Ovary (tissue), 9 donors: ENCODE results near the gene LGALS3BP. TPM values are rescaled to one million over a fixed set of nuclear protein-coding genes. Genes with fewer than 3 reads are reported as not detected.
"Not testable (repeated sequence)": the region's sequence is repeated elsewhere in the genome, so short reads cannot be mapped to it uniquely, and the experiment has no call there.

ENCODE experiments used
- DNase-seq, 5 donors: peaks; one replicate each; pipeline ENCODE4 v3.0.0-alpha.2; 2019 to 2020
- H3K27ac ChIP-seq, 2 donors: fragments of 200-600 bp; one replicate each; pipeline versions ENCODE4 v1.5.1 to v1.8.0; 2019 to 2022
- H3K27me3 ChIP-seq: fragments of 200-600 bp; one replicate; pipeline ENCODE4 v1.8.0; 2022
- H3K36me3 ChIP-seq: fragments of 200-600 bp; sonication (generic); one replicate; pipeline ENCODE4 v1.5.1; 2019
- H3K4me1 ChIP-seq: one replicate; pipeline ENCODE4 v1.8.1; 2013; ENCODE audit warnings: mild to moderate bottlenecking, moderate library complexity; ENCODE audit not compliant: insufficient read depth
- H3K4me3 ChIP-seq: fragments of 200-600 bp; sonication (generic); one replicate; pipeline ENCODE4 v1.5.1; 2017
- H3K9me3 ChIP-seq, 2 donors: fragments of 200-600 bp in 1 of 2; sonication (generic) in 1 of 2; one replicate each; pipeline versions ENCODE4 v1.5.1 to v1.8.1; 2013 to 2019; ENCODE audit warnings: mild to moderate bottlenecking in 1 of 2, moderate library complexity in 1 of 2
- CTCF ChIP-seq, 3 donors: fragments of 450-650 bp in 2 of 3; fragments of 200-600 bp in 1 of 3; IDR thresholded peaks; one replicate each; pipeline versions ENCODE4 v1.5.1 to v1.8.0; 2016 to 2022; ENCODE audit warnings: antibody characterized with exemption in 3 of 3, mild to moderate bottlenecking in 1 of 3
- EP300 ChIP-seq: sonication (generic); formaldehyde crosslinking; IDR thresholded peaks from one replicate; pipeline ENCODE4 v1.6.1; 2017; ENCODE audit warnings: antibody characterized with exemption
- POLR2A ChIP-seq: fragments of 450-650 bp; IDR thresholded peaks from one replicate; pipeline ENCODE4 v1.6.1; 2017; ENCODE audit warnings: antibody characterized with exemption, mild to moderate bottlenecking, moderate library complexity
- WGBS, 3 donors: extraction: QIAGEN DNeasy Blood & Tissue Kit in 1 of 3; methylation state at CpG; one replicate each; pipeline versions ENCODE4 v1.1.5 to v1.1.7; 2013 to 2017; 5-methylcytosine and 5-hydroxymethylcytosine counted together
- intact Hi-C, 4 donors: fragments of 100-400 bp; cut with DNase I; formaldehyde crosslinking; loops; one replicate each; pipeline versions ENCODE4 v1.11.0 to v1.15.1; 2022 to 2023
- polyA plus RNA-seq, 2 donors: library from polyadenylated mRNA; stranded (reverse); fragments of 200-250 nt in 1 of 2; fragments of 350-450 nt in 1 of 2; fragmentation: Illumina TruSeq in 1 of 2; extraction: RNeasy Lipid Tissue Mini Kit (QIAGEN cat#74804) in 1 of 2; gene quantifications; one replicate each; pipeline ENCODE4 v1.2.3, GENCODE V29; 2013 to 2014
- total RNA-seq, 7 donors: library from RNA; depleted of rRNA in 2 of 7; stranded (reverse); fragments of >200 nt in 2 of 7; fragmentation: NEBNext Ultra II Directional in 3 of 7; extraction: Animal tissue kit (Norgen Biotek cat#: 25700) in 3 of 7; gene quantifications; one replicate each; pipeline versions ENCODE4 v1.1.0 to v1.2.4, GENCODE V29; 2016 to 2023
- donor health status: DM: no; HTN: no; CAD: no; lungs with moderate emphysema.
- donor health status: DM: no; HTN: no; CAD: no.
- donor health status: Bipolar disorder and iron deficiency.
- donor health status: DM: yes; HTN: yes; CAD: no.
- donor health status: DM: no; HTN: no; CAD: no.
- donor health status: DM: yes; HTN: yes; CAD: no.

LGALS3BP gene
- total and polyA plus RNA-seq, 9 donors: 191 to 584 (median 250) TPM

DNA sequence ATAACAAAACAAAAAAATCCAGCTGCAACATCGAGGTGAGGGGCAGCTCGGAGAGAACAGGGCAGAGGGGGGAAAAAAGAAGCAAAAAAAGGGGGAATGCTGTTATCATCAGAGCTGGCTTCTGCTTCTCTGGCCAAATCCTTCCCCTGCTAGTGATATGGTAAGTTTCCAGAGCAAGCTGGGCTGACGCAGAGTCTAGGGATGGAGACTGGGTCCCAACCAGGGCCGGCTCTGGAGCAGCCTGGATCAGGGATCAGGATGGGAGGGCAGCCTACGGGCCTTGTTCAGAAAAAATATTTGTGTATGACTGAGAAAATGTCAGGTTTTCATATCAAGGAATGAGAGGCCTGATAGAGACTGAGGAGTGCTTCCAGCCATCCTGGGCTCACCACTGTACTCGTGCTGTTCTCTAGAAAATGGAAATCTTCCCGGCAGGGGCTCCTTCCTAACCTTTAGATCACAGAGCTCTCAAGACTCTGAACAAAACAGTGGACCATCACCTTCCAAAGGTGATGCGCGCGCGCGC is 43.5 kb upstream of the LGALS3BP start:
- Histone ChIP-seq H3K27ac (peak overlapping the region; percentile 40 to 49), H3K4me1 (peaks cover 34% of the 10 kb centered on the region), H3K4me3 (no peak overlapping the region), H3K27me3 (no peaks in the 10 kb centered on the region), H3K36me3 (no peaks in the 10 kb centered on the region), H3K9me3 (no peaks in the 10 kb centered on the region)
- peak in 3 of 5 donors; percentile 26 to 51 (median 44) for DNase-seq
- 33 to 53% (median 40%) methylated on average over 12 of the region's 12 CpGs for WGBS, 3 donors
- intact Hi-C loops: loop anchor here in 1 of 4 donors (10.0 kb wide), 1 partner anchor 372 kb away; no protein-coding TSS in a partner anchor
- TF ChIP-seq CTCF (IDR thresholded peaks at IDR 0.05) (no peak), EP300 (no peak), POLR2A (no peak)

DNA sequence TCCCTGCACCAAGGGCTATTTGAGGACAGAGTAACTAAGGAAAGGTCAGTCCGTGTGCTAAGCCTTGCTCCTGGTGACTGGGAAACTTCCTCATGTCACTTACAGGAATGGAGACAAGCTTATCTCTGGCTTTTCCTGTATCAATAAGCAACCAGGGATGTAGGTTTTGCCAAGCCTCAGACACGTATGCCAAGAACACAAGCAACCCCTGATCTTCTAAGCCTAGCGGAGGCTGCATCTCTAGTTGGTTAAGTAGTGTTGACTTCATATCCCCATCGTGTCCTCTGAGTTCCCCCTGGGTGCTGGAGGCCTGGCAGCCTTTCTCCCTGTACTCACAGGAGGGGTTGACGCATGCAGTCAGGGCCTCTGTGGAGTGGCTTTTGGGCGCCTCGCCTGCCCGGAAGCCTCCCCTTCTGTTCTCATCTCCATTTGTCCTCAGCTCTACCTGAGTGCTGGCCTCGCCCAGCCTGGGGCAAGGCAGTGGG is 42.8 kb upstream of the LGALS3BP start:
- no peaks in the 10 kb centered on the region for H3K36me3 ChIP-seq
- H3K9me3 ChIP-seq: no peaks in the 10 kb centered on the region
- no peak overlapping the region for H3K4me3 ChIP-seq
- H3K27me3 ChIP-seq: no peaks in the 10 kb centered on the region
- DNase-seq: peak in 4 of 5 donors; percentile 42 to 59 (median 46)
- H3K27ac ChIP-seq: peak overlapping the region; percentile 40 to 49
- intact Hi-C loops: loop anchor here in 1 of 4 donors (10.0 kb wide), 1 partner anchor 372 kb away; no protein-coding TSS in a partner anchor
- WGBS, 3 donors: 51 to 64% (median 62%) methylated on average over 9 of the region's 9 CpGs
- TF ChIP-seq POLR2A (no peak), EP300 (peak; percentile 83)
- H3K4me1 ChIP-seq: peaks cover 27% of the 10 kb centered on the region

- H3K36me3 ChIP-seq, H3K9me3 ChIP-seq, H3K4me3 ChIP-seq, H3K27me3 ChIP-seq, H3K27ac ChIP-seq: not testable (repeated sequence)
- 95 to 98% (median 98%) methylated on average over 2 of the region's 2 CpGs for WGBS, 3 donors
- DNase-seq: peak in 3 of 5 donors; percentile 10 to 19 (median 11)
- intact Hi-C loops: loop anchor here in 2 of 4 donors (2.0 to 10.0 kb wide), 2 partner anchors 21 to 373 kb away; no protein-coding TSS in a partner anchor
- H3K4me1 ChIP-seq: peaks cover 20% of the 10 kb centered on the region
Measured at GRCh38 chr17:79021929-79022328, 42.2 kb upstream of the LGALS3BP start.

DNA sequence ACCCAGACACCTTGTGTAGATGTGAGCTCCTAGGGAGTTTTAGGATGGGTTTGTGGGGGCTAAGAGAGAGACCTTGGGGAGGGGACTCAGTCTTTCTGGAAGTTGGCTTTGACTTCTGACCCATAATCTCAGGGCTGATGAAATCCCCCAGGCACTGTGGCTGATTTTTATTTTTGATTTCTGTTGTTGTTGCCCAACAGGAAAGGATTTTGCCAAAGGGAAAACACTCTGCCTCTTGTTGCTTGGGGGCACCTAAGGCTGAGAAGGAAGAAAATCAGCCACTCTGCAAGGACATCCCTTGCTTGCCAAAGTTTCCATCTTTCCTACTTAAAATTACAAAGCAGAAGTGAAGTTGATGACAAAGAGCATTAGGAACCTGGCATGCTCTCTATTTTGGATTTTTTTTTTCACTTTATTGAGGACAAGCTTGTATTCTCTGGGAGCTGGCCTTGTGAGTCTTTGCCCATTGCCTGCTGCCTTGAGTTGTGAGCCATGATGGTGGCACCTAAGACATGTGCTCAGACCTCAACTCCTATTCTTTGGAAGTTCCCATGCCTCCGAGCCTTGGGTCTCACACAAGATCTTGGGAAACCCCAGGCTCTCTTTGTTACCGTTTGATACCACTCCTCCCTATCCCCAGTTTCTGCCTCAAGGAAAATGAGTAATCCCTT is 41.0 kb upstream of the LGALS3BP start:
- Histone ChIP-seq H3K27ac (peak overlapping the region in 1 of 2 donors; percentile 28), H3K4me3 (no peak overlapping the region), H3K36me3 (no peaks in the 10 kb centered on the region), H3K4me1 (peaks cover 11% of the 10 kb centered on the region), H3K27me3 (no peaks in the 10 kb centered on the region), H3K9me3 (no peaks in the 10 kb centered on the region)
- peak in 2 of 5 donors; percentile 6 to 9 for DNase-seq
- intact Hi-C loops: loop anchor here in 2 of 4 donors (2.0 to 10.0 kb wide), 2 partner anchors 22 to 374 kb away; no protein-coding TSS in a partner anchor
- 56 to 70% (median 66%) methylated on average over 2 of the region's 2 CpGs for WGBS, 3 donors
- TF ChIP-seq POLR2A: no peak
- TF ChIP-seq CTCF (IDR thresholded peaks at IDR 0.05): no peak
- TF ChIP-seq EP300: no peak

DNA sequence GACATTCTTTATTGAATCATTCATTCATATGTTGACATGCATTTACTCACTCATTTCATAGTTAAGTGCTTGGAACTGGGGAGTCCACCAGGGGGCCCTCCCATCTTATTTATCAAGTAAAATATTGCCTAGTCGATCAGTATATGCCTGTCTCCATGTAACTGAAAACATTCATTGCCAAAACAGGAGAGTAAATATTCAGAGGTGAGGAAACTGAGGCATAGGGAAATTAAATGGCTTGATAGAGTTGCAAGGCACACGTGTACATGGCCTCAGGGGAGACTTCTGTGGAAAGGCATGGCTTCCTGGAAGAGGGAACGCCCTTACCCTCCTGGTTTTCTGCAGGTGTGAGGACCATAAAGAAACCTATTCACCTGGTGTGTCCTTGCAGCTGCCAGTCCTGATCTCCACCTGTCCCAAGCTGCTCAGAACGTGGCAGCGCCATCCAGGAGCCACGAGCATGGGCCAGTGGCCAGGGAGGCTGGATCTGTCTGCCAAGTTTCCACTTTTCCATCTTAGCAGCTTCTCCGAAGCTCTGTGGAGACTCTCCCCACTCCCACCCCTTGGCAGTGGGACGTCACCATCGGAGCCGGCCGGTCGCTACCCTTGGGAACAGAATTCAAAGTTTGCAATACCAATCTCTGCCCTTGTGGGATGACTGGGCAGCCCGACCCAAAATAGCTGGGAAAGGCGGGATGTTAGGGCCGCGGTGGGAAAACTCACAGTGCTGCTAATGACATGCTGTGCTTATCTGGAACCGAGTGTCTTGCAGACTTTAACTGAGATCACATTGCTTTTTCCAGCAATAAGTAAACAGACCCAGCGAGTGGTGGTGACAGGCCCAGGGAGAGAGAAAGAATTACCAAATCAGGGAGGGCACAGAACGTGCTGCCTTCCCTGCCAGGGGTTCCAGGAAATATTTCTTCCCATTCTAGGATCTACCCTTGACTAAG is 40.2 kb upstream of the LGALS3BP start:
- intact Hi-C loops: loop anchor here (2.0 to 10.0 kb wide), 3 partner anchors 23 to 375 kb away; no protein-coding TSS in a partner anchor
- 11 to 15% (median 15%) methylated on average over 19 of the region's 19 CpGs for WGBS, 3 donors
- TF ChIP-seq EP300 (peak; percentile 68), CTCF (IDR thresholded peaks at IDR 0.05) (peak; percentile 18 to 82 (median 80)), POLR2A (no peak)

More for the DNA sequence above, 40.2 kb upstream of the LGALS3BP start:
- Histone ChIP-seq H3K4me1 (peaks cover 7% of the 10 kb centered on the region), H3K36me3 (no peaks in the 10 kb centered on the region), H3K4me3 (no peak overlapping the region), H3K9me3 (no peaks in the 10 kb centered on the region), H3K27ac (peak overlapping the region in 1 of 2 donors; percentile 28), H3K27me3 (no peaks in the 10 kb centered on the region)
- DNase-seq: peak; percentile 62 to 80 (median 72)
